Measurements from ENCODE around the gene MCTP2.

The MCTP2 gene

GRCh38 chr15:94421706-94422105 lies 190.3 kb downstream of the MCTP2 start:
- no peaks in the 10 kb centered on the region for H3K9me3 Mint-ChIP-seq
- DNase-seq, result no peak
- no peak for ATAC-seq (replicated peaks)
- H3K36me3 Mint-ChIP-seq (ENCODE audit: insufficient read depth), result no peaks in the 10 kb centered on the region
- H3K4me1 Mint-ChIP-seq (ENCODE audit: low read depth in 2 of 2), result peaks cover 1 to 11% of the 10 kb centered on the region in 2 donors
- H3K27me3 Mint-ChIP-seq, result no peaks in the 10 kb centered on the region
- H3K4me3 Mint-ChIP-seq, result no peak overlapping the region
- H3K27ac Mint-ChIP-seq, result peak overlapping the region in 1 of 2 donors; percentile 7

- Mint-ChIP-seq H3K27ac (no peak overlapping the region), H3K36me3 (ENCODE audit: insufficient read depth) (peaks cover 3% of the 10 kb centered on the region), H3K27me3 (no peaks in the 10 kb centered on the region), H3K9me3 (no peaks in the 10 kb centered on the region), H3K4me3 (no peak overlapping the region), H3K4me1 (ENCODE audit: low read depth in 2 of 2) (peaks cover 2% of the 10 kb centered on the region in 2 donors)
- DNase-seq (no peak), ATAC-seq (replicated peaks) (no peak)
Observed at GRCh38 chr15:94432279-94432678, 200.9 kb downstream of the MCTP2 start.

GRCh38 chr15:94439158-94439557 lies 207.8 kb downstream of the MCTP2 start:
- Mint-ChIP-seq H3K27ac (peak overlapping the region in 1 of 2 donors; percentile 38), H3K27me3 (no peaks in the 10 kb centered on the region), H3K4me1 (ENCODE audit: low read depth in 2 of 2) (peaks cover 0 to 7% of the 10 kb centered on the region in 2 donors), H3K4me3 (no peak overlapping the region), H3K9me3 (no peaks in the 10 kb centered on the region), H3K36me3 (ENCODE audit: insufficient read depth) (peaks cover 16% of the 10 kb centered on the region)
- DNase-seq, result no peak
- ATAC-seq (replicated peaks), result no peak

GRCh38 chr15:94441760-94442159 lies 210.4 kb downstream of the MCTP2 start:
- H3K27ac Mint-ChIP-seq, result no peak overlapping the region
- no peak overlapping the region for H3K4me3 Mint-ChIP-seq
- H3K9me3 Mint-ChIP-seq, result no peaks in the 10 kb centered on the region
- peaks cover 22% of the 10 kb centered on the region for H3K36me3 Mint-ChIP-seq (ENCODE audit: insufficient read depth)
- H3K27me3 Mint-ChIP-seq, result no peaks in the 10 kb centered on the region
- no peak for ATAC-seq (replicated peaks)
- DNase-seq, result no peak
- peaks cover 0 to 7% of the 10 kb centered on the region in 2 donors for H3K4me1 Mint-ChIP-seq (ENCODE audit: low read depth in 2 of 2)

- ATAC-seq (replicated peaks) (no peak), DNase-seq (no peak)
- Mint-ChIP-seq H3K9me3 (no peaks in the 10 kb centered on the region), H3K27me3 (no peaks in the 10 kb centered on the region), H3K36me3 (ENCODE audit: insufficient read depth) (peaks cover 22% of the 10 kb centered on the region), H3K27ac (no peak overlapping the region), H3K4me3 (no peak overlapping the region), H3K4me1 (ENCODE audit: low read depth in 2 of 2) (peaks cover 0 to 7% of the 10 kb centered on the region in 2 donors)
Observed at GRCh38 chr15:94442480-94442879, 211.1 kb downstream of the MCTP2 start.

- no peak overlapping the region for H3K27ac Mint-ChIP-seq
- H3K4me1 Mint-ChIP-seq (ENCODE audit: low read depth in 2 of 2), result peaks cover 0 to 7% of the 10 kb centered on the region in 2 donors
- H3K9me3 Mint-ChIP-seq, result no peaks in the 10 kb centered on the region
- H3K27me3 Mint-ChIP-seq, result no peaks in the 10 kb centered on the region
- H3K36me3 Mint-ChIP-seq (ENCODE audit: insufficient read depth), result peaks cover 22% of the 10 kb centered on the region
- ATAC-seq (replicated peaks) (no peak), DNase-seq (no peak)
- no peak overlapping the region for H3K4me3 Mint-ChIP-seq
Observed at GRCh38 chr15:94443186-94443585, 211.8 kb downstream of the MCTP2 start.

GRCh38 chr15:94445566-94446160 lies 214.3 kb downstream of the MCTP2 start:
- Mint-ChIP-seq H3K4me3 (no peak overlapping the region), H3K9me3 (no peaks in the 10 kb centered on the region), H3K4me1 (ENCODE audit: low read depth in 2 of 2) (peaks cover 0 to 4% of the 10 kb centered on the region in 2 donors), H3K27ac (no peak overlapping the region), H3K27me3 (no peaks in the 10 kb centered on the region), H3K36me3 (ENCODE audit: insufficient read depth) (peaks cover 16% of the 10 kb centered on the region)
- DNase-seq (no peak), ATAC-seq (replicated peaks) (no peak)

GRCh38 chr15:94446441-94446840 lies 215.1 kb downstream of the MCTP2 start:
- peaks cover 0 to 4% of the 10 kb centered on the region in 2 donors for H3K4me1 Mint-ChIP-seq (ENCODE audit: low read depth in 2 of 2)
- peaks cover 12% of the 10 kb centered on the region for H3K36me3 Mint-ChIP-seq (ENCODE audit: insufficient read depth)
- no peak for ATAC-seq (replicated peaks)
- H3K9me3 Mint-ChIP-seq, result no peaks in the 10 kb centered on the region
- H3K27me3 Mint-ChIP-seq, result no peaks in the 10 kb centered on the region
- no peak overlapping the region for H3K4me3 Mint-ChIP-seq
- no peak for DNase-seq
- H3K27ac Mint-ChIP-seq, result no peak overlapping the region

GRCh38 chr15:94451466-94451865 lies 220.1 kb downstream of the MCTP2 start:
- Mint-ChIP-seq H3K27ac (no peak overlapping the region), H3K4me1 (ENCODE audit: low read depth in 2 of 2) (no peaks in the 10 kb centered on the region), H3K9me3 (no peaks in the 10 kb centered on the region), H3K4me3 (no peak overlapping the region), H3K36me3 (ENCODE audit: insufficient read depth) (no peaks in the 10 kb centered on the region), H3K27me3 (no peaks in the 10 kb centered on the region)
- DNase-seq (no peak), ATAC-seq (replicated peaks) (no peak)

- Mint-ChIP-seq H3K9me3 (no peaks in the 10 kb centered on the region), H3K27ac (no peak overlapping the region), H3K27me3 (no peaks in the 10 kb centered on the region), H3K4me3 (no peak overlapping the region), H3K4me1 (ENCODE audit: low read depth in 2 of 2) (no peaks in the 10 kb centered on the region), H3K36me3 (ENCODE audit: insufficient read depth) (peaks cover 7% of the 10 kb centered on the region)
- ATAC-seq (replicated peaks) (no peak), DNase-seq (no peak)
Observed at GRCh38 chr15:94453227-94453988, 222.0 kb downstream of the MCTP2 start.

GRCh38 chr15:94455297-94455696 lies 223.9 kb downstream of the MCTP2 start:
- H3K9me3 Mint-ChIP-seq, result no peaks in the 10 kb centered on the region
- no peaks in the 10 kb centered on the region for H3K27me3 Mint-ChIP-seq
- H3K27ac Mint-ChIP-seq, result no peak overlapping the region
- ATAC-seq (replicated peaks) (no peak), DNase-seq (no peak)
- peaks cover 0 to 5% of the 10 kb centered on the region in 2 donors for H3K4me1 Mint-ChIP-seq (ENCODE audit: low read depth in 2 of 2)
- peaks cover 12% of the 10 kb centered on the region for H3K36me3 Mint-ChIP-seq (ENCODE audit: insufficient read depth)
- H3K4me3 Mint-ChIP-seq, result no peak overlapping the region

GRCh38 chr15:94456226-94456625 lies 224.9 kb downstream of the MCTP2 start:
- H3K36me3 Mint-ChIP-seq (ENCODE audit: insufficient read depth), result peaks cover 12% of the 10 kb centered on the region
- H3K9me3 Mint-ChIP-seq, result no peaks in the 10 kb centered on the region
- no peaks in the 10 kb centered on the region for H3K27me3 Mint-ChIP-seq
- ATAC-seq (replicated peaks) (no peak), DNase-seq (no peak)
- peaks cover 0 to 5% of the 10 kb centered on the region in 2 donors for H3K4me1 Mint-ChIP-seq (ENCODE audit: low read depth in 2 of 2)
- no peak overlapping the region for H3K4me3 Mint-ChIP-seq
- no peak overlapping the region for H3K27ac Mint-ChIP-seq

- ATAC-seq (replicated peaks), result no peak
- H3K27ac Mint-ChIP-seq, result no peak overlapping the region
Observed at GRCh38 chr15:94457661-94458060, 226.3 kb downstream of the MCTP2 start.

GRCh38 chr15:94460624-94461023 lies 229.3 kb downstream of the MCTP2 start:
- H3K27me3 Mint-ChIP-seq, result no peaks in the 10 kb centered on the region
- ATAC-seq (replicated peaks), result no peak

More at GRCh38 chr15:94457661-94458060, 226.3 kb downstream of the MCTP2 start:
- DNase-seq, result no peak
- Mint-ChIP-seq H3K36me3 (ENCODE audit: insufficient read depth) (peaks cover 12% of the 10 kb centered on the region), H3K4me3 (no peak overlapping the region), H3K27me3 (no peaks in the 10 kb centered on the region), H3K4me1 (ENCODE audit: low read depth in 2 of 2) (peaks cover 3 to 10% of the 10 kb centered on the region in 2 donors), H3K9me3 (no peaks in the 10 kb centered on the region)

More at GRCh38 chr15:94460624-94461023, 229.3 kb downstream of the MCTP2 start:
- peaks cover 3 to 10% of the 10 kb centered on the region in 2 donors for H3K4me1 Mint-ChIP-seq (ENCODE audit: low read depth in 2 of 2)
- peaks cover 12% of the 10 kb centered on the region for H3K36me3 Mint-ChIP-seq (ENCODE audit: insufficient read depth)
- H3K9me3 Mint-ChIP-seq, result no peaks in the 10 kb centered on the region
- H3K27ac Mint-ChIP-seq, result no peak overlapping the region
- DNase-seq, result no peak
- H3K4me3 Mint-ChIP-seq, result no peak overlapping the region

Measured in effector memory CD8-positive, alpha-beta T cell (primary cell).